Fibroblast of peridontal ligament (primary cell): Measurements from ENCODE around the gene MYL6B.
"Not testable (repeated sequence)": the region's sequence is repeated elsewhere in the genome, so short reads cannot be mapped to it uniquely, and the experiment has no call there.

ENCODE experiments used
- DNase-seq: peaks from one replicate; pipeline ENCODE4 v3.0.0-alpha.2; 2010; ENCODE audit errors: extremely low read depth

MYL6B gene

GRCh38 chr12:56152132-56152755 is at the start of gene MYL6B:
Gene MYL6B, plus strand, starts transcription at chr12:56152587. Its CDS starts 1,332 bp downstream, at chr12:56153919.
- DNase-seq = peak; percentile 85

- DNase-seq = no peak
Observed at GRCh38 chr12:56102683-56103065, 49.7 kb upstream of the MYL6B start.

GRCh38 chr12:56103066-56103711 is 49.2 kb upstream of the MYL6B start:
- DNase-seq = no peak

GRCh38 chr12:56103823-56104108 is 48.6 kb upstream of the MYL6B start:
- no peak for DNase-seq

- DNase-seq = peak; percentile 97
Observed at GRCh38 chr12:56104109-56104814, 48.1 kb upstream of the MYL6B start, which contains the start of gene PA2G4. Gene PA2G4, plus strand, starts transcription at chr12:56104559. Its CDS starts 179 bp downstream, at chr12:56104738.

GRCh38 chr12:56104815-56105608 is 47.4 kb upstream of the MYL6B start:
- DNase-seq = peak; percentile 10

- DNase-seq = no peak
Observed at GRCh38 chr12:56105609-56105902, 46.8 kb upstream of the MYL6B start.

- no peak for DNase-seq
Observed at GRCh38 chr12:56107242-56107641, 45.1 kb upstream of the MYL6B start.

- DNase-seq = no peak
Observed at GRCh38 chr12:56110571-56110970, 41.8 kb upstream of the MYL6B start.

GRCh38 chr12:56114084-56114483 is 38.3 kb upstream of the MYL6B start:
- no peak for DNase-seq

GRCh38 chr12:56115329-56115728 is 37.1 kb upstream of the MYL6B start:
- peak; percentile 29 for DNase-seq

- DNase-seq = peak; percentile 95
Observed at GRCh38 chr12:56116267-56117081, 35.9 kb upstream of the MYL6B start, which contains the start of gene RPL41. Gene RPL41, plus strand, starts transcription at chr12:56116633.

- not testable (repeated sequence) for DNase-seq
Observed at GRCh38 chr12:56117082-56117706, 35.2 kb upstream of the MYL6B start.

- DNase-seq = peak; percentile 99
Observed at GRCh38 chr12:56117778-56118687, 34.4 kb upstream of the MYL6B start, which contains the start of gene ZC3H10. Gene ZC3H10, plus strand, starts transcription at chr12:56118266. Its CDS starts 2,297 bp downstream, at chr12:56120563.

GRCh38 chr12:56118688-56119357 is 33.6 kb upstream of the MYL6B start:
- no peak for DNase-seq

GRCh38 chr12:56119361-56119796 is 33.0 kb upstream of the MYL6B start:
- DNase-seq = peak; percentile 94

GRCh38 chr12:56120158-56120846 is 32.1 kb upstream of the MYL6B start:
- no peak for DNase-seq

- DNase-seq = no peak
Observed at GRCh38 chr12:56121204-56121870, 31.1 kb upstream of the MYL6B start.
